HEK293 (cell line): ENCODE measurements around the gene RPS6KC1.

Source experiments
- CTCF ChIA-PET: fragments of 350-600 bp; formaldehyde crosslinking; extraction: SDS; loops from one replicate; lab custom pipeline; 2021; ENCODE audit warnings: antibody characterized with exemption; lab: Yijun Ruan, JAX
- POLR2A ChIA-PET: fragments of 300-600 bp; formaldehyde crosslinking; extraction: SDS; loops from one replicate; lab custom pipeline; 2020; ENCODE audit warnings: antibody characterized with exemption, inconsistent platforms; lab: Yijun Ruan, JAX
- H3K27ac ChIP-seq: fragments of 200-500 bp; sonication (Bioruptor generic); 2 replicates; pipeline ENCODE4 v1.5.1; 2014; ENCODE audit warnings: low read depth, low read length, control low read depth, inconsistent platforms; ENCODE audit errors: extremely low read depth
- H3K36me3 ChIP-seq, 2 experiments: fragments of 200-500 bp in 1 of 2; sonication (Bioruptor generic) in 1 of 2; 1 replicate in 1 of 2; 2 replicates in 1 of 2; pipeline ENCODE4 v1.5.1; 2014 to 2017; ENCODE audit warnings: inconsistent platforms in 2 of 2, low read length in 2 of 2; ENCODE audit not compliant: control insufficient read depth in 2 of 2, insufficient read depth in 1 of 2
- H3K4me1 ChIP-seq: fragments of 200-500 bp; sonication (Bioruptor generic); 2 replicates; pipeline ENCODE4 v1.5.1; 2014; ENCODE audit warnings: mild to moderate bottlenecking, low read length, inconsistent platforms; ENCODE audit not compliant: control insufficient read depth, insufficient read depth
- H3K4me3 ChIP-seq: 2 replicates; pipeline ENCODE4 v1.5.1; 2011; ENCODE audit warnings: low read depth, mild to moderate bottlenecking, control low read depth, low read length, moderate library complexity
- H3K9me3 ChIP-seq: fragments of 200-500 bp; sonication (Bioruptor generic); 2 replicates; pipeline ENCODE4 v1.5.1; 2014; ENCODE audit warnings: low read depth, low read length, inconsistent platforms; ENCODE audit not compliant: control insufficient read depth, insufficient read depth
- FEZF1 ChIP-seq: fragments of 450-650 bp; formaldehyde crosslinking; IDR thresholded peaks from 2 replicates; pipeline ENCODE4 v1.5.1; 2016; ENCODE audit warnings: missing biosample characterization, missing genetic modification characterization
- PBX3 ChIP-seq: sonication (generic); formaldehyde crosslinking; IDR thresholded peaks from 2 replicates; pipeline ENCODE4 v1.8.1; 2022; ENCODE audit warnings: mild to moderate bottlenecking, moderate library complexity, missing genetic modification reagents
- RBAK ChIP-seq: fragments of 450-650 bp; formaldehyde crosslinking; IDR thresholded peaks from 2 replicates; pipeline ENCODE4 v1.5.1; 2016; ENCODE audit warnings: missing biosample characterization, missing genetic modification characterization
- ZBTB7A ChIP-seq: fragments of 450-650 bp; formaldehyde crosslinking; IDR thresholded peaks from 2 replicates; pipeline ENCODE4 v1.5.1; 2016; ENCODE audit warnings: low read depth, missing biosample characterization, missing genetic modification characterization
- ZFP3 ChIP-seq: fragments of 450-650 bp; formaldehyde crosslinking; IDR thresholded peaks from 2 replicates; pipeline ENCODE4 v1.5.1; 2016; ENCODE audit warnings: low read depth, missing biosample characterization, missing genetic modification characterization
- ZNF112 ChIP-seq: fragments of 450-650 bp; formaldehyde crosslinking; IDR thresholded peaks from 2 replicates; pipeline ENCODE4 v1.5.0; 2017; ENCODE audit warnings: missing biosample characterization, missing genetic modification characterization
- ZNF140 ChIP-seq: fragments of 450-650 bp; formaldehyde crosslinking; IDR thresholded peaks from 2 replicates; pipeline ENCODE4 v1.5.1; 2016; ENCODE audit warnings: missing biosample characterization, missing genetic modification characterization
- ZNF184 ChIP-seq: fragments of 450-650 bp; IDR thresholded peaks from 2 replicates; pipeline ENCODE4 v1.5.1; 2018; ENCODE audit warnings: missing biosample characterization, mild to moderate bottlenecking, missing genetic modification characterization
- ZNF239 ChIP-seq: fragments of 450-650 bp; formaldehyde crosslinking; IDR thresholded peaks from 2 replicates; pipeline ENCODE4 v1.5.1; 2016; ENCODE audit warnings: missing biosample characterization, missing genetic modification characterization
- ZNF266 ChIP-seq: fragments of 450-650 bp; formaldehyde crosslinking; IDR thresholded peaks from 2 replicates; pipeline ENCODE4 v1.5.1; 2016; ENCODE audit warnings: missing biosample characterization, missing genetic modification characterization, low read depth
- ZNF350 ChIP-seq: fragments of 450-650 bp; formaldehyde crosslinking; IDR thresholded peaks from 2 replicates; pipeline ENCODE4 v1.5.0; 2017; ENCODE audit warnings: missing biosample characterization, mild to moderate bottlenecking, missing genetic modification characterization
- ZNF521 ChIP-seq: fragments of 450-650 bp; formaldehyde crosslinking; IDR thresholded peaks from 2 replicates; pipeline ENCODE4 v1.5.1; 2017; ENCODE audit warnings: missing biosample characterization, mild to moderate bottlenecking, missing genetic modification characterization
- ZNF624 ChIP-seq: fragments of 450-650 bp; formaldehyde crosslinking; IDR thresholded peaks from 2 replicates; pipeline ENCODE4 v1.5.1; 2017; ENCODE audit warnings: missing biosample characterization, missing genetic modification characterization

The RPS6KC1 gene

DNA sequence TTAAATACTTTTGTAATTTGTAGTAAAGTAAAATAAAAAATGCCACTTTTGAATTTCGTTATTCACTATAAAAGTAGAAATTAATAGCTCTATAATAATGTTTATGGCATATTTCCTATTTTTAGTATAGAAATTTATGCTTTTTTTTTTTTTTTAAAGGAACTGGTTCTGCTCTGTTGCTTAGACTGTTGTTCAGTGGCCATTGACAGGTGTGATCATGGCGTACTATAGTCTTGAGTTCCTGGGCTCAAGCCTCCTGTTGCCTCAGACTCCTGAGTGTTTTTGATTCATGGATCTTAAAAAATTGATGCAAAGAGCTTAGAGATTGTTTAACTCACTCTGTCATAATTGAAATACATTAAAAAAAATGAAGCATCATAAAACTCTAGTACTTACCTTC is 53.6 kb downstream of the RPS6KC1 start (continued):
- TF ChIP-seq FEZF1 (tag by site-specific recombination) (no peak), ZNF184 (tag by site-specific recombination) (no peak), ZNF350 (tag by site-specific recombination) (no peak)

GRCh38 chr1:213106298-213106697 is 55.3 kb downstream of the RPS6KC1 start:
- ChIA-PET POLR2A (no interaction called here), CTCF (no interaction called here)
- Histone ChIP-seq H3K36me3 (peaks cover 3% of the 10 kb centered on the region in 2 experiments; a peak in 2 of 3 replicates), H3K4me1 (no peaks in the 10 kb centered on the region), H3K4me3 (no peak overlapping the region), H3K27ac (no peak overlapping the region), H3K9me3 (no peaks in the 10 kb centered on the region)
- no peak for TF ChIP-seq ZNF239 (tag by site-specific recombination)

DNA sequence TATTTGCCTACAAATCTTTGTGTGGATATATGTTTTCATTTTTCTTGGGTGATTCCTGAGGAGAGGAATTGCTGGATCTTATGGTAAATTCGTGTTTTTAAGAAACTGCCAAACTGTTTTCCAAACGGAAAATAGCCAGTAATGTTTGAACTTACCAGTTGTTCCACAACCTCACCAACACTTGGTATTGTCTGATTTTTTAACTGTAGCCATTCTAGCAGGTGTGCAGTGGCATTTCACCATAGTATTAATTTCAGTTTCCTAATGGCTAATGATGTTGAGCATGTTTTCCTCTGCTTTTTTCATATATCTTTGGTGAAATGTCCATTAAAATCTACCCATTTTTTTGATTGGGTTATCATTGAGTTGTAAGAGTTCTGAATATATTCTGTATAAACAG is 56.6 kb downstream of the RPS6KC1 start:
- no peaks in the 10 kb centered on the region for H3K9me3 ChIP-seq
- no peak overlapping the region for H3K4me3 ChIP-seq
- TF ChIP-seq ZNF184 (tag by site-specific recombination) (peak; percentile 80), ZBTB7A (tag by site-specific recombination) (no peak)
- ChIA-PET POLR2A (no interaction called here), CTCF (interaction anchor here (0.7 kb wide), 1 partner anchor 23 kb away, joined by 3 read pairs; no protein-coding TSS in a partner anchor)
- H3K4me1 ChIP-seq: no peaks in the 10 kb centered on the region
- no peak overlapping the region for H3K27ac ChIP-seq
- H3K36me3 ChIP-seq: peaks cover 3% of the 10 kb centered on the region in 2 experiments; a peak in 2 of 3 replicates

DNA sequence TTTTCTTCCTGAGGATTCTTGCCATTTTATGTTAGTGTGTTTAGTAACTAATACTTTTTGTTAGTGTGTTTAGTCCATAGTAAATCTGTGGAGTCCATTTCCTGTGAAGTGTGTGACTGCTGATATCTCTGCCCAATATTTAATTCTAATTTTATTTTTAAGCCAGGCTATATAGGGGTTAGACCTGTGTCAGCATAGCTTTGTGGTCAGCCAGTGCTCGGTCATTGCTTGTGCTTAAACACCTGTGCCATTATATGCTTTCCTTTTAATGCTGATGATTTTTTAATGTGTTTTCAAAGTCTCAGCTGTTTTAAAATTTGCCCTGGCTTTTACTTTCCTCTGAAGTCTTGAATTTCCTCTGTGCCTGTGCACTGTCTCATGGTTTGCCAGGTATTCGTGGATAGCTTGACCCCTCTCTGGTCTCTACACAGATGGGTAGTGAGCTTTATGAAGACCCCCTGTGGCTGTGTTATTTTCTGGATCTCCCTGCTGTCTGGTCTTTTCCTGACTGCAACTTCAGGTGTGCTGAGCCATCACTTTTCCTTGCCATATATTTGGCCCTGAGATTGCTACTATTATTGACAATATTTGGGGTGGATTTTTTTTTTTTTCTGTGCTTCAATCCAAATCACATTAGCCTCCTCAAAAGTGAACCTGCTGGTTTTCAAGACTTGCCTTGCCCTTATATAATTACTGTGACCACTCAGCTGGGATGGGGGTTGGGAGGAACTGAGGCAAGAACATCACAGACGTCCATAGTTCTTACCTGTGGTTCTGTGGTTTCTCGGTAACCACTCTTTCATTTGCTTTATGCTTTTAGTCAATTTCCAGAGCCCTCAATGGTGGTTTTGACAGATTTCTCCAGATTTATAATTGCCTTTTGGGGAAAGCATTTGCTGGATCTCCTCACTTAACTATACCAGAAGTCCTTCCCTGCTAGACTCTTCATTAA is 59.6 kb downstream of the RPS6KC1 start:
- peaks cover 3% of the 10 kb centered on the region in 2 experiments; a peak in 2 of 3 replicates for H3K36me3 ChIP-seq
- no peaks in the 10 kb centered on the region for H3K4me1 ChIP-seq
- TF ChIP-seq ZNF624 (tag by site-specific recombination): no peak
- CTCF ChIA-PET: interaction anchor here (0.8 to 2.7 kb wide), 3 partner anchors 7 to 93 kb away, joined by 3 to 22 read pairs (median 3); no protein-coding TSS in a partner anchor
- H3K4me3 ChIP-seq: no peak overlapping the region
- no peaks in the 10 kb centered on the region for H3K9me3 ChIP-seq
- POLR2A ChIA-PET: no interaction called here
- no peak overlapping the region for H3K27ac ChIP-seq

GRCh38 chr1:213111502-213111901 is 60.5 kb downstream of the RPS6KC1 start:
- H3K4me1 ChIP-seq: no peaks in the 10 kb centered on the region
- no peak overlapping the region for H3K27ac ChIP-seq
- TF ChIP-seq ZNF140 (tag by site-specific recombination) (no peak), ZNF521 (no peak), RBAK (tag by site-specific recombination) (no peak), ZNF112 (tag by site-specific recombination) (no peak), PBX3 (CRISPR knock-in tag) (no peak), ZNF266 (tag by site-specific recombination) (no peak), ZFP3 (tag by site-specific recombination) (no peak)
- TF ChIP-seq, all 188 proteins: peak for 0
- Histone ChIP-seq H3K36me3 (peaks cover 0 to 3% of the 10 kb centered on the region in 2 experiments; a peak in 1 of 3 replicates), H3K9me3 (no peaks in the 10 kb centered on the region), H3K4me3 (no peak overlapping the region)
- ChIA-PET CTCF (interaction anchor here (0.6 to 2.7 kb wide), 4 partner anchors 8 to 452 kb away, joined by 3 to 22 read pairs (median 4); no protein-coding TSS in a partner anchor), POLR2A (no interaction called here)
